ENCODE results near the gene ADGRV1.

ADGRV1 gene

DNA sequence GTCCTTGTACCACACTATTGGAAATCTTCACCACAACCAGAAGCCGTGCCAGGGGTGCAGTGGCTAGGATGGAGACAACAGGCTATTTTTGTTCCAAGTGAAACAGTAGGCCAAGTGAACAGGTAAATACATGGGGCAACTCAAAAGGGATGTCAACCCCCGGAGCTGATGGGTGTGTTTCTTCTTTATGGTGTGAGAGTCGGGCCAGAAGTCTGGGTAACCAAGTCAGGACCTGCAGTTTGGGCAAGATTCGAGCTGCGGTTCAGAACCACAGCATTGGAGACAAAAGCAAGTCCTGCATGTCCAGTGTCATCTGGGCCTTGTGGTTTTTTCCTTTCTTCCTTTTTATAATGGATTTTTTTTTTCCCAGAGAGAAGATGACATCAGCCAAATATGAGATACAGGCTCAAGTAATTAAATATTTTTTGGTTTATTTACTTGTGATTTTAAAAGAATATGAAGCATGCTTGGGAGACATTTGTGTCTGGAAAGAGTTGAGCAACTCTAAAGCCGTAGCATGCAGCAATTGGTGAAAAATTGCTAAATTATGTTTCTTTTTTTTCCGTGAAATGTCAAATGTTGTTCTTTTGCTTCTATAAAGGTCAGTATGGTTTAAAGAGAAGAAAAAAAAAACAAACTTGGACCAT, 562.9 kb downstream of the ADGRV1 start:
- DNase-seq, result no peak

DNA sequence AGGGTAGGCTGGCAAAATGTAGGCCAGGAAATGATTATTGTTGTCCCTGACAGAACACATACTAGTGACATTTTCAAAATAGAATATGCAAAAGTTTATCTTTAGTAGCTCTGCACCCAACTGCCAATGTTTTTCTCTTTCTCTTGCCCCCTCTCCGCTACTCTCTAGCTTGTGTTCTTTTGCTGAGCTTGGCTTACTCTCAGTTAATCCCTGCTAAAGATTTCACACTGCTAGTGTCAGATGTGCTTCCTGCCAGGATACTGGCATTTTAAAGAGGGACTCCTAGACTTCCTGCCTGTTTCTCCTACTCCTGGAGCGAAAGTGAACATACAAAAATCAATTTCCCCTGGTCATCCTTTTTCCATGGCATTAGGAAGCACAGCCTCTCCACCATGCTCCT, 564.1 kb downstream of the ADGRV1 start:
- no peak for DNase-seq

DNA sequence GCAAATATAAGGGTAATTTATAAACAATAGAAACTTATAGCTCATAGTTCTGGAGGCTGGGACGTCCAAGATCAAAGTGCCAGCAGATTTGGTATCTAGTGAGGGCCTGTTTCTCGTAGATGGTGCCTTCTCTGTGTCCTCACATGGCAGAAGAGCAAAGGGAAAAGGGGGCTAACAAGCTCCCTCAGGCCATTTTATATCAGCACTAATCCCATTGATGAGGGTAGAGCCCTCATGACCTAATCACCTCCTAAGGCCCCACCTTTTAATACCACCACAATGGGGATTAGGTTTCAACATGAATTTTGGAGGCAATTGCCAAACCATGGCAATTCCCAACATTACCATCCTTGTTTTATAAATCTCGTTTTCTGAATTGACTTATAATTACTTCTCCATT, 564.7 kb downstream of the ADGRV1 start:
- DNase-seq, result no peak

GRCh38 chr5:91123901-91124300, 565.3 kb downstream of the ADGRV1 start:
- no peak for DNase-seq

DNA sequence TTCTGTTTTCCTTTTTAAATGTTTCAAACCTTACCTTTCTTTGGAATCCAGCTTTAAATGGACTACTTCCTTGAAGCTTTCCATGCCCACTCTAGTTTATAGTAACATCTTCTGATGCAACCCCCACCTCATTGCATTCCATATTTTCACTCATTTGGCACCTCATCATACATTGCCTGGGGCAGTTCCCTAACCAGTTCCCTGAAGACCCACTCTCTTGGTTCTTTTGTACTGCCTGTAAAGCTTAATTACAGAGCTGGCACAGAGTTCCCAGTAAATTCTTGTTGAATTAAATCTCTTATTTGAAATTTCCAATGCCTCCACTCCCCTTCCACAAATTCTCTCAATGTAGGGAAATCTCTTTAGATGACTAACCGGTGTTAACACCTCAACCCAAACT, 567.3 kb downstream of the ADGRV1 start:
- no peak for DNase-seq

DNA sequence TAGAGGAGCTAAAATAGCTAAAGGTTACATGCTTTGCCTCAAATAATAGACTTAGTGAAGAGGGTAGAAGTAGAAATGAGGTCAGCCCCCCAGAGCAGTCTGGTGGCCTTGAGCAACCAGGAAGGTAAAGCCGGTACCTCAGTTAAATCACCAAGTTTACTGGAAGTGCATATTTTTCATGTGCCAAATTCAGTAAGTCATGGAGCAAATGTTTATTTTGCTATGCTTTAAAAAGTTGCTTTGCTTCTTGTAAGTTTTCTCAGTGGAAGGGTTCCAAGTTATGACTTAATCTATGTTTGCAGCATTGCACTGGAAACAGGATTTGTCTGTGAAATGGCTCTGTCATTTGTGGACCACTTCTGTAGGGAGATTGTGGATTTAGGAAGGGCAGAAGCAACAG, 567.9 kb downstream of the ADGRV1 start:
- no peak for DNase-seq

- no peak for DNase-seq
Measured at GRCh38 chr5:91126888-91127287, 568.3 kb downstream of the ADGRV1 start.

DNA sequence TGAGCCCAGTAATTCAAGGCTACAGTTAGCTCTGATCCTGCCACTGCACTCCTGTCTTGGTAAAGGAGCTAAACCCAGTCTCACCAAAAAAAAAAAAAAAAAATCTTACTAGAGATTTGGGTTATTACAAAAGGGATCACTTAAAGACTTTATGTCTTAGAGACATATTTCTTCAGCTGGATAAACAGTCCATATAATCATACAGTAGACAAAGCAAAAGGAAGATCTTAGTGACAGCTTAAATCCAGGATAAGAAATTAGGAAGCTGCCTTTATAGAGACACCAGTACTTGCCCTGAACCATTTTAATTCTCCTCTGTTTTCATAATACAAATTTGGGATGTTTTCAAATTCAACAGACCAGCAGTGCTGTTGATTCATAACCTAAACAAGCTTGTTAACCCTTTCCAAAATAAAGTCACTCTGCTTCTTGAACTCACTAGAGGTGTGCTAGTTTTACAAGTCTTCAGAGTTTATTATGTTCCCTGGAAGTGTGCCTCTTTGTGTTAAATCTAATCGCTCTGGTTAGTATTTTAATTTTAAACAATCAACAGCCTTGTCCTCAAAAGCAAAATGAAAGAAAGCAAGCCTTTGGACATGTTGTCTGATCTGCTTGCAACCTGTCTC, 569.0 kb downstream of the ADGRV1 start:
- no peak for DNase-seq

GRCh38 chr5:91128604-91129003, 570.0 kb downstream of the ADGRV1 start:
- DNase-seq, result no peak

DNA sequence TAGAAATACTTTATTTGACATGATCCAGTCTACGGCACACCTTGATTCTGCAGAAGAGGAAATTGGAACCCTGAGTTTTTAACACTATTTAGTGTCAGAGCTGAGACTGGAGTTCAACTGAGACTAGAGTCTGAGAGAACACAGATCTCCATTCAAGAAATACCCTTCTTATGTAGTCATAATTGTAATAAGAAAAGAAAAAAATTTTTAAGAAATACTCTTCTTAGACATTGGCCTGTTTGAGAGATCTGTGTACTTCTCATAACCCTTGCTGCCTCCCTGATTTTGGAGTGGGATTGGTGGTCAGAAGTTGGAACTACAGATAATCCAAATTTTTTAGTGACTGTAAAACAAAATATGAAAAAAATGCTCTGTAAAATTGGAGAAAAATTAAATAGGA, 571.2 kb downstream of the ADGRV1 start:
- no peak for DNase-seq

GRCh38 chr5:91130759-91131158, 572.2 kb downstream of the ADGRV1 start:
- no peak for DNase-seq

DNA sequence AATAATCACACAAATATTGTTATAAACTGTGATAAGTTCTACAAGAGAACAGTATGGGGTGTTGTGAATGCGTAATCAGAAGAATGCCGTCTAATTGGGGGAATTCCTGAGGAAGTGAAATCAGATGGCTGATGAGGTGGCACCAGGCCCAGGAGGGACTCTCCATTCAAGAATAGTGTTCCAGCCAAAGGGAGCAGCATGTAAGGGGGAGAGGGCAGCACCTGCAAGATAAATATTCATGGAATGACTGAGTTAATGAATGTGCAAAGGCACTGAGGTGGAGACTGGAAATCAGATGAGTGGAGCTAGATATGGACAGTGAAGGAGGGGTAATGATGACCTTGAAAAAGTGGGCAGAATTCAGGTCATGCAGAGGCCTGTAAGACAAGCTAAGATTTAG, 574.0 kb downstream of the ADGRV1 start:
- no peak for DNase-seq

GRCh38 chr5:91133183-91133582, 574.6 kb downstream of the ADGRV1 start:
- DNase-seq, result no peak

GRCh38 chr5:91135475-91136248, 577.1 kb downstream of the ADGRV1 start:
- DNase-seq, result no peak

GRCh38 chr5:91136271-91136670, 577.7 kb downstream of the ADGRV1 start:
- no peak for DNase-seq

- DNase-seq, result no peak
Measured at GRCh38 chr5:91137647-91138046, 579.0 kb downstream of the ADGRV1 start.

DNA sequence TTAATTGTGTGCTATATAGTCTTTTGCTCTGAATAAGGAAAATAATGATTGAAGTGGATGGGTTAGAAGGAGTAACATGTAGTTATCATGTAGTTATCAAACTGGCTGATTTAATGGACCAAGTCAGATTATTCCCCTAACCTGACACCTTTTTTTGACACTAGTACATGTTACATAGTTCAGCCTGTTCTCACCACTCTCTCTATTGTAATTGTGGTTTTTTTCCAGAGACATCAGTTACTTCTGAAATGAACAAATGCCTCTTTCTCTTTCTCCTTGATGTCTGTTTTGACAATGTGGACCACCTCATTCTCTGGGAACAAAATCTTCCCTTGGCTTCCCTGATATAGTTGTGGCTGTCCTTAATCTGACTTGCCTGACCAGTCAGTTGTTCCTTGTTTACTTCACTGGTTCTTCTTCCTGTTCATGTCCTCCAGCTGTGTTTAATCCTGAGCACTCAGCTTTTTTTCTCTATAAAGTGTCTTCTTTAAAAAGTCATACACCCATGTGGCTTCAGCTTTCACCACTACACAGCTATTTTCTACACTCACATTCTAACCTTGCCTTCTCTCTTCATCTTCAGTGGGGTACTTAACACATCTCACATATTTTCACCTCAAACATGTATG, 581.1 kb downstream of the ADGRV1 start:
- no peak for DNase-seq

DNA sequence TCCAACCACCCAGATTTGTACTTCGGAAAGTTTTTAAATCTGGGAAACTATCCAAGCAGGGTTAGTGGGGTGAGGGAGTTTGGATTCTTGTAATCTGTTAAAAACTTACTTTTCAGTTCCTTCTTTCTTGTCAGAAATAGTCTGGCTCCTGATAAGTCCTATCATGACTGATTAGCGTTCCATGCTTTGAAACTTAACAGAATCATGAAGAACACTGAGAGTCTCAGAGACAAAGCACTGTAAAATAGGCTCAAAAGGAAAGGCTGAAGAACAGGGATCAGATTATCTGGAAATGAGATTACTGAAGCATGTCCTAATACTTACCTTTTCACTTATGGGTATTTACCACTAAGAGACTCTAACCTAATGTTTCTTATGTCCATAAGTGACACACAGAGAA, 582.1 kb downstream of the ADGRV1 start:
- no peak for DNase-seq

- no peak for DNase-seq
Measured at GRCh38 chr5:91141642-91142041, 583.0 kb downstream of the ADGRV1 start.

- DNase-seq, result no peak
Measured at GRCh38 chr5:91142386-91142785, 583.8 kb downstream of the ADGRV1 start.

- no peak for DNase-seq
Measured at GRCh38 chr5:91142819-91143218, 584.2 kb downstream of the ADGRV1 start.

GRCh38 chr5:91143840-91144239, 585.2 kb downstream of the ADGRV1 start:
- no peak for DNase-seq

GRCh38 chr5:91144491-91145332, 586.1 kb downstream of the ADGRV1 start:
- no peak for DNase-seq
